K562 (cell line): ENCODE data around the gene KCNH2. TPM values are rescaled to one million over a fixed set of nuclear protein-coding genes. Genes with fewer than 3 reads are reported as not detected.
A peak's percentile ranks its signal among the peaks of the same experiment; 100 is the strongest.

Experiments
- ATF7 ChIP-seq: fragments of 450-650 bp; IDR thresholded peaks from 2 replicates; pipeline ENCODE4 v1.7.1; 2014; ENCODE audit warnings: mild to moderate bottlenecking, moderate library complexity
- EZH2 ChIP-seq: IDR thresholded peaks from 2 replicates; pipeline ENCODE4 v1.6.1; 2012; ENCODE audit warnings: low read depth, mild to moderate bottlenecking, inconsistent platforms, low read length, borderline replicate concordance
- GTF2F1 ChIP-seq: IDR thresholded peaks from 2 replicates; pipeline ENCODE4 v1.6.1; 2011; ENCODE audit warnings: low read depth, low read length, improper control_type of control experiment
- HIVEP1 ChIP-seq: fragments of 250-450 bp; sonication (Bioruptor Pico); IDR thresholded peaks from 2 replicates; pipeline ENCODE4 v1.4.0; 2020; ENCODE audit warnings: mild to moderate bottlenecking
- ID3 ChIP-seq, 2 experiments: fragments of 250-450 bp in 1 of 2; fragments of 450-650 bp in 1 of 2; sonication (Bioruptor Pico) in 1 of 2; IDR thresholded peaks; 2 replicates each; pipeline versions ENCODE4 v1.6.1 to v1.8.0; 2016 to 2021; ENCODE audit warnings: mild to moderate bottlenecking in 2 of 2, moderate library complexity in 2 of 2, missing compliant biosample characterization in 1 of 2, missing genetic modification characterization in 1 of 2
- PATZ1 ChIP-seq: fragments of 250-450 bp; sonication (Bioruptor Pico); IDR thresholded peaks from 2 replicates; pipeline ENCODE4 v1.5.0; 2020; ENCODE audit warnings: mild to moderate bottlenecking, borderline replicate concordance
- PTBP1 ChIP-seq: fragments of 200-400 bp; formaldehyde crosslinking; IDR thresholded peaks from 2 replicates; pipeline ENCODE4 v1.6.1; 2017; ENCODE audit warnings: low read depth, low read length
- RBM34 ChIP-seq: fragments of 200-400 bp; formaldehyde crosslinking; IDR thresholded peaks from 2 replicates; pipeline ENCODE4 v1.6.1; 2018; ENCODE audit warnings: low read length, borderline replicate concordance; ENCODE audit not compliant: insufficient read depth
- RFX1 ChIP-seq: fragments of 450-650 bp; IDR thresholded peaks from 2 replicates; pipeline ENCODE4 v1.6.1; 2016; ENCODE audit warnings: mild to moderate bottlenecking, moderate library complexity
- SMARCC2 ChIP-seq: fragments of 450-650 bp; IDR thresholded peaks from 2 replicates; pipeline ENCODE4 v1.6.1; 2017; ENCODE audit warnings: antibody characterized with exemption, moderate library complexity, mild to moderate bottlenecking, low read depth
- SRSF3 ChIP-seq: fragments of 200-400 bp; formaldehyde crosslinking; IDR thresholded peaks from 2 replicates; pipeline ENCODE4 v1.6.1; 2016; ENCODE audit warnings: mild to moderate bottlenecking, low read length, moderate library complexity; ENCODE audit not compliant: insufficient read depth
- SRSF9 ChIP-seq: fragments of 200-400 bp; formaldehyde crosslinking; IDR thresholded peaks from 2 replicates; pipeline ENCODE4 v1.6.1; 2017; ENCODE audit warnings: low read depth, low read length, borderline replicate concordance
- ZBTB17 ChIP-seq: fragments of 450-650 bp; formaldehyde crosslinking; IDR thresholded peaks from 2 replicates; pipeline ENCODE4 v1.4.0; 2020; ENCODE audit warnings: mild to moderate bottlenecking
- ZFP30 ChIP-seq: fragments of 250-450 bp; sonication (Bioruptor Pico); IDR thresholded peaks from 2 replicates; pipeline ENCODE4 v1.8.0; 2022; ENCODE audit warnings: moderate library complexity, mild to moderate bottlenecking, inconsistent platforms, borderline replicate concordance
- ZNF175 ChIP-seq: fragments of 200-800 bp; sonication (Bioruptor generic); IDR thresholded peaks from 2 replicates; pipeline ENCODE4 v1.6.1; 2016; ENCODE audit warnings: low read depth, mild to moderate bottlenecking, missing genetic modification characterization, missing compliant biosample characterization
- ZNF318 ChIP-seq, 2 experiments: fragments of 450-650 bp; IDR thresholded peaks; 2 replicates each; pipeline ENCODE4 v1.6.1; 2016; ENCODE audit warnings: mild to moderate bottlenecking in 2 of 2, borderline replicate concordance in 1 of 2, low read depth in 1 of 2, moderate library complexity in 1 of 2
- ZNF408 ChIP-seq: fragments of 250-450 bp; sonication (Bioruptor Pico); IDR thresholded peaks from 2 replicates; pipeline ENCODE4 v1.4.0; 2020; ENCODE audit warnings: low read depth, mild to moderate bottlenecking, moderate library complexity
- polyA plus RNA-seq, 8 experiments: library from polyadenylated mRNA; depleted of rRNA in 4 of 8; stranded (reverse) in 5 of 8; unstranded in 3 of 8; fragments of >200 nt; fragmentation: Nextera tagmentation in 2 of 8; fragmentation: Illumina TruSeq in 1 of 8; extraction: Ambion mirVana in 2 of 8; extraction: Trizol in 1 of 8; gene quantifications; 2 replicates each; pipeline versions ENCODE4 v1.2.1 to v1.2.3, GENCODE V29; 2011 to 2014; ENCODE audit warnings: inconsistent platforms in 1 of 8, missing spikeins in 1 of 8
- total RNA-seq, 7 experiments: library from RNA; depleted of rRNA in 6 of 7; stranded (reverse); fragments of >200 nt in 6 of 7; fragmentation: Illumina TruSeq in 2 of 7; extraction: Trizol in 2 of 7; gene quantifications; 2 replicates each; pipeline versions ENCODE4 v1.2.1 to v1.2.3, GENCODE V29; 2011 to 2021; ENCODE audit warnings: low replicate concordance in 1 of 7

KCNH2 gene
- total and polyA plus RNA-seq, 9 of the 15 experiments (the other 6 are each of a cell fraction or from before 2014, with no cell fraction given), result 18.1 to 368 (median 218) TPM

GRCh38 chr7:150954986-150955518, 23.1 kb downstream of the KCNH2 start (continued):
- TF ChIP-seq SMARCC2 (no peak), ZFP30 (CRISPR knock-in tag) (no peak), PTBP1 (no peak), SRSF3 (0 out of 2 replicates have a peak, but pooled peaks have one; percentile 63), RBM34 (no peak), SRSF9 (no peak), ZNF408 (CRISPR knock-in tag) (no peak), ATF7 (no peak), ZBTB17 (CRISPR knock-in tag) (0 out of 2 replicates have a peak, but pooled peaks have one; percentile 22), ZNF318 (IDR thresholded peaks at IDR 0.05; ENCODE audit: borderline replicate concordance in 1 of 2, low read depth in 1 of 2) (no peak), HIVEP1 (CRISPR knock-in tag) (no peak), GTF2F1 (no peak), EZH2 (no peak), PATZ1 (no peak), ZNF175 (0 out of 2 replicates have a peak, but pooled peaks have one; percentile 5), ID3 (CRISPR knock-in tag; IDR thresholded peaks at IDR 0.05) (no peak), ID3 (tag; IDR thresholded peaks at IDR 0.05) (0 out of 2 replicates have a peak, but pooled peaks have one; percentile 18), RFX1 (no peak)
